HepG2 (cell line): ENCODE measurements around the gene SHFL. TPM values are rescaled to one million over a fixed set of nuclear protein-coding genes. Genes with fewer than 3 reads are reported as not detected.

Source experiments
- ATAC-seq: fragments of 200-7000 bp; cut with Tn5 transposase; 3 replicates; pipeline ENCODE4 v1.9.1; 2020; ENCODE audit warnings: mild to moderate bottlenecking, moderate library complexity
- BruUV-seq: library from RNA; stranded (reverse); fragments of 400-500 nt; replicated peaks from 2 replicates; lab custom pipeline; 2021; lab: Mats Ljungman, UMichigan
- CTCF ChIA-PET: fragments of 300-600 bp; formaldehyde crosslinking; extraction: SDS; loops from one replicate; lab custom pipeline; 2021; ENCODE audit warnings: low total read pairs, inconsistent platforms, low intra/inter-chr PET ratio; lab: Yijun Ruan, JAX
- POLR2A ChIA-PET: fragments of 350-600 bp; sonication (Branson Sonifier 250); formaldehyde crosslinking; loops from one replicate; lab custom pipeline; 2020; ENCODE audit warnings: antibody characterized with exemption, inconsistent platforms; lab: Yijun Ruan, JAX
- DNase-seq: peaks from one replicate; pipeline ENCODE4 v3.0.0-alpha.2; 2015; ENCODE audit warnings: low spot score
- FAIRE-seq: peaks from 3 replicates; lab custom pipeline; 2011; peaks lifted over from hg19 to GRCh38; lab: Jason Lieb, UNC
- H2AFZ ChIP-seq: one replicate; pipeline ENCODE4 v1.6.1; 2011; ENCODE audit warnings: low read length, inconsistent platforms
- H3K27ac ChIP-seq: fragments of 300-600 bp; 3 replicates; pipeline ENCODE4 v1.8.0; 2011; ENCODE audit warnings: mixed run types, mild to moderate bottlenecking, mixed read lengths, low read length, inconsistent platforms; ENCODE audit not compliant: insufficient read depth; ENCODE audit errors: extremely low read length
- H3K27me3 ChIP-seq, 2 experiments: fragments of 200-600 bp in 1 of 2; 2 replicates in 1 of 2; 3 replicates in 1 of 2; pipeline versions ENCODE4 v1.6.0 to v1.8.0; 2011; ENCODE audit warnings: low read length in 2 of 2, mild to moderate bottlenecking in 2 of 2, moderate library complexity in 2 of 2, inconsistent platforms in 1 of 2; ENCODE audit not compliant: insufficient read depth in 2 of 2, control insufficient read depth in 1 of 2
- H3K36me3 ChIP-seq, 2 experiments: fragments of 200-600 bp in 1 of 2; replicated peaks in 1 of 2; 2 replicates in 1 of 2; 3 replicates in 1 of 2; pipeline versions ENCODE4 v1.5.1 to v1.8.0; 2011; ENCODE audit warnings: low read length in 2 of 2, inconsistent platforms in 1 of 2; ENCODE audit not compliant: insufficient read depth in 2 of 2, control insufficient read depth in 1 of 2
- H3K4me1 ChIP-seq: 2 replicates; pipeline ENCODE4 v1.5.1; 2012; ENCODE audit warnings: low read length, inconsistent platforms; ENCODE audit not compliant: insufficient read depth
- H3K4me2 ChIP-seq: 2 replicates; pipeline ENCODE4 v1.6.0; 2011; ENCODE audit warnings: low read depth, low read length, inconsistent platforms
- H3K4me3 ChIP-seq, 3 experiments: fragments of 200-600 bp in 1 of 3; sonication (generic), shearing (Covaris generic) in 1 of 3; replicated peaks in 1 of 3; 2 replicates each; pipeline ENCODE4 v1.5.1; 2011 to 2016; ENCODE audit warnings: low read length in 3 of 3, inconsistent platforms in 2 of 3, low read depth in 2 of 3, mild to moderate bottlenecking in 2 of 3, control low read depth in 1 of 3, mixed read lengths in 1 of 3; ENCODE audit not compliant: insufficient read depth in 1 of 3
- H3K79me2 ChIP-seq: one replicate; pipeline ENCODE4 v1.6.1; 2011; ENCODE audit warnings: low read length, inconsistent platforms; ENCODE audit not compliant: insufficient read depth
- H3K9ac ChIP-seq: 2 replicates; pipeline ENCODE4 v1.6.0; 2011; ENCODE audit warnings: mild to moderate bottlenecking, low read depth, low read length, inconsistent platforms; ENCODE audit not compliant: insufficient read depth
- H3K9me3 ChIP-seq: 2 replicates; pipeline ENCODE4 v1.5.1; 2012; ENCODE audit warnings: mild to moderate bottlenecking, low read length
- H4K20me1 ChIP-seq: 2 replicates; pipeline ENCODE4 v1.6.0; 2011; ENCODE audit warnings: inconsistent platforms, mild to moderate bottlenecking, low read length, moderate library complexity; ENCODE audit not compliant: insufficient read depth
- SP4 ChIP-seq: sonication (generic); formaldehyde crosslinking; IDR thresholded peaks from 2 replicates; pipeline ENCODE4 v1.8.1; 2023; ENCODE audit warnings: mild to moderate bottlenecking, missing genetic modification reagents
- TBL1XR1 ChIP-seq: fragments of 150-350 bp; IDR thresholded peaks from 2 replicates; pipeline ENCODE4 v1.6.1; 2014; ENCODE audit warnings: borderline replicate concordance, low read length; ENCODE audit not compliant: partially characterized antibody
- ZBTB7A ChIP-seq: sonication (generic); formaldehyde crosslinking; IDR thresholded peaks from 2 replicates; pipeline ENCODE4 v1.8.0; 2022; ENCODE audit warnings: mild to moderate bottlenecking, missing genetic modification reagents
- ZNF607 ChIP-seq: sonication (generic); formaldehyde crosslinking; IDR thresholded peaks from 2 replicates; pipeline ENCODE4 v1.5.1; 2020; ENCODE audit warnings: missing genetic modification reagents, mild to moderate bottlenecking, borderline replicate concordance
- ZNF619 ChIP-seq: sonication (generic); formaldehyde crosslinking; IDR thresholded peaks from 2 replicates; pipeline ENCODE4 v1.4.0; 2020; ENCODE audit warnings: mild to moderate bottlenecking, missing genetic modification reagents
- ZNF687 ChIP-seq: sonication (generic); formaldehyde crosslinking; IDR thresholded peaks from 2 replicates; pipeline ENCODE4 v1.5.1; 2020; ENCODE audit warnings: mild to moderate bottlenecking, missing genetic modification reagents, moderate library complexity
- ZNF766 ChIP-seq: sonication (generic); formaldehyde crosslinking; IDR thresholded peaks from 2 replicates; pipeline ENCODE4 v1.5.0; 2020; ENCODE audit warnings: missing genetic modification reagents, borderline replicate concordance
- WGBS: methylation state at CpG from one replicate; pipeline ENCODE4 v1.1.6; 2017; ENCODE audit warnings: low lambda C conversion rate; 5-methylcytosine and 5-hydroxymethylcytosine counted together
- in situ Hi-C: cut with HindIII; loops from 2 replicates; pipeline ENCODE4 v1.10.0; 2017; ENCODE audit warnings: low pct_unique_long_range_greater_than_20kb; ENCODE audit not compliant: extremely low pct_ligation_motif_present
- intact Hi-C: fragments of 100-400 bp; cut with micrococcal nuclease; formaldehyde crosslinking; loops from one replicate; pipeline ENCODE4 v1.10.0; 2022; ENCODE audit not compliant: unreplicated experiment
- polyA plus RNA-seq, 8 experiments: library from polyadenylated mRNA; depleted of rRNA in 3 of 8; stranded (reverse) in 7 of 8; unstranded in 1 of 8; fragments of >200 nt; fragmentation: Illumina TruSeq in 4 of 8; extraction: Trizol in 4 of 8; gene quantifications; 2 replicates each; pipeline versions ENCODE4 v1.2.1 to v1.2.3, GENCODE V29; 2011 to 2016; ENCODE audit warnings: low read depth in 4 of 8, missing spikeins in 1 of 8, mixed read lengths in 1 of 8; ENCODE audit not compliant: insufficient read depth in 1 of 8
- total RNA-seq, 5 experiments: library from RNA; depleted of rRNA; stranded (reverse); fragments of >200 nt; fragmentation: Illumina TruSeq; extraction: Trizol; gene quantifications; 2 replicates each; pipeline ENCODE4 v1.2.3, GENCODE V29; 2016; ENCODE audit warnings: low read depth in 1 of 5
- TF ChIP-seq, protein P1 (sequence below): sonication (generic); formaldehyde crosslinking; IDR thresholded peaks from 2 replicates; pipeline ENCODE4 v1.9.0; 2022; ENCODE audit warnings: missing genetic modification reagents, mild to moderate bottlenecking, borderline replicate concordance

Gene SHFL
- total and polyA plus RNA-seq, 2 of the 13 experiments (the other 11 are each of a cell fraction or from before 2014, with no cell fraction given) = 12.3 to 36.4 TPM

DNA sequence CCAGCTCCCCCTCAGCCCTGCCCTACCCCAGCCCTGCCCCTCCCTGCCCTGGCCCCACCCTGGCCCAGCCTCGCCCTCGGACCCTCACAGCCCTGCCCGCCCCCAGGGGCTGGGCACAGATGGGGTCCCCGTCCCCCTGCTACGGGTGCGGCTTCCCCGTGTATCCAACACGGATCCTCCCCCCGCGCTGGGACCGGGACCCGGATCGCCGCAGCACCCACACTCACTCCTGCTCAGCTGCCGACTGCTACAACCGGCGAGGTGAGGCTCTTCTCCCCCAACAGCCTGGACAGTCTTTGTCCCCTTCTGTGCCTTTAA, 5.2 kb downstream of the SHFL start:
- POLR2A ChIA-PET = interaction anchor here (1.0 to 1.2 kb wide), 2 partner anchors 15 to 180 kb away, joined by 3 read pairs; partner anchors contain the start of genes ICAM1 and PPAN
- Histone ChIP-seq H4K20me1 (no peaks in the 10 kb centered on the region), H3K36me3 (peaks cover 2 to 4% of the 10 kb centered on the region in 2 experiments; a peak in 2 of 5 replicates), H3K4me3 (no peak overlapping the region), H3K4me2 (no peak overlapping the region), H3K4me1 (peaks cover 37% of the 10 kb centered on the region), H2AFZ (no peak overlapping the region), H3K9ac (no peak overlapping the region), H3K27ac (peak overlapping the region; percentile 56), H3K9me3 (no peaks in the 10 kb centered on the region), H3K27me3 (no peaks in the 10 kb centered on the region), H3K79me2 (no peaks in the 10 kb centered on the region)
- BruUV-seq = no TSS peak
- no peak for FAIRE-seq
- ATAC-seq = no peak
- intact Hi-C loops (no loop called here), in situ Hi-C loops (no loop called here)
- WGBS = 98% methylated on average over 15 of the region's 17 CpGs
- no peak for DNase-seq
- TF ChIP-seq, protein P1, sequence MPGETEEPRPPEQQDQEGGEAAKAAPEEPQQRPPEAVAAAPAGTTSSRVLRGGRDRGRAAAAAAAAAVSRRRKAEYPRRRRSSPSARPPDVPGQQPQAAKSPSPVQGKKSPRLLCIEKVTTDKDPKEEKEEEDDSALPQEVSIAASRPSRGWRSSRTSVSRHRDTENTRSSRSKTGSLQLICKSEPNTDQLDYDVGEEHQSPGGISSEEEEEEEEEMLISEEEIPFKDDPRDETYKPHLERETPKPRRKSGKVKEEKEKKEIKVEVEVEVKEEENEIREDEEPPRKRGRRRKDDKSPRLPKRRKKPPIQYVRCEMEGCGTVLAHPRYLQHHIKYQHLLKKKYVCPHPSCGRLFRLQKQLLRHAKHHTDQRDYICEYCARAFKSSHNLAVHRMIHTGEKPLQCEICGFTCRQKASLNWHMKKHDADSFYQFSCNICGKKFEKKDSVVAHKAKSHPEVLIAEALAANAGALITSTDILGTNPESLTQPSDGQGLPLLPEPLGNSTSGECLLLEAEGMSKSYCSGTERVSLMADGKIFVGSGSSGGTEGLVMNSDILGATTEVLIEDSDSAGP = 0 out of 2 replicates have a peak, but pooled peaks have one; percentile 7
- TF ChIP-seq TBL1XR1 = no peak
- TF ChIP-seq ZNF619 = no peak
- 0 out of 2 replicates have a peak, but pooled peaks have one; percentile 35 for TF ChIP-seq SP4 (CRISPR knock-in tag)
- 0 out of 2 replicates have a peak, but pooled peaks have one; percentile 2 for TF ChIP-seq ZNF607
- TF ChIP-seq ZNF687 = peak; percentile 28; the same call in 1 of the 2 replicates
- TF ChIP-seq ZBTB7A (CRISPR knock-in tag) = peak; percentile 36; the same call in 1 of the 2 replicates
- TF ChIP-seq ZNF766 (CRISPR knock-in tag) = no peak
- CTCF ChIA-PET = no interaction called here
